ENCODE measurements around the gene NKX2-4. TPM values are rescaled to one million over a fixed set of nuclear protein-coding genes. Genes with fewer than 3 reads are reported as not detected.

NKX2-4 gene
- total and polyA plus RNA-seq, 10 of the 15 experiments (the other 5 are each of a cell fraction or from before 2014, with no cell fraction given) = not detected

GRCh38 chr20:21360705-21361104 lies 36.6 kb downstream of the NKX2-4 start:
- Histone ChIP-seq H3K9me3 (replicated peaks; ENCODE audit: control insufficient read depth, insufficient read depth, low read length) (no peaks in the 10 kb centered on the region), H3K9ac (ENCODE audit: control insufficient read depth, insufficient read depth, low read length) (no peak overlapping the region), H3K27ac (ENCODE audit: control insufficient read depth, insufficient read depth) (no peak overlapping the region), H3K79me2 (ENCODE audit: control insufficient read depth, insufficient read depth, low read length) (no peaks in the 10 kb centered on the region), H3K4me1 (ENCODE audit: control insufficient read depth, insufficient read depth, low read length) (no peaks in the 10 kb centered on the region), H3K36me3 (ENCODE audit: control insufficient read depth in 2 of 2, insufficient read depth in 2 of 2, low read length in 1 of 2) (peaks cover 4 to 14% of the 10 kb centered on the region in 2 experiments), H3K4me2 (ENCODE audit: control insufficient read depth, insufficient read depth) (no peak overlapping the region), H3K27me3 (replicated peaks in 1 of 2; ENCODE audit: control insufficient read depth in 2 of 2, insufficient read depth in 2 of 2, low read length in 1 of 2) (no peaks in the 10 kb centered on the region), H3K4me3 (no peak overlapping the region), H2AFZ (ENCODE audit: control insufficient read depth, low read depth, low read length) (no peak overlapping the region), H4K20me1 (ENCODE audit: control insufficient read depth, insufficient read depth) (no peaks in the 10 kb centered on the region)
- CTCF ChIA-PET = no interaction called here
- POLR2A ChIA-PET = no interaction called here
- ATAC-seq (no peak), DNase-seq (ENCODE audit: low read depth, low spot score) (no peak), FAIRE-seq (no peak)
- SMC1A ChIA-PET (ENCODE audit: uncharacterized antibody, unreplicated experiment) = no interaction called here
- intact Hi-C loops (cut with micrococcal nuclease; ENCODE audit: unreplicated experiment) (loop anchor here (1.0 kb wide), 1 partner anchor 18 kb away; no protein-coding TSS in a partner anchor), in situ Hi-C loops (cut with MboI) (no loop called here)
- TF ChIP-seq E2F4 (IDR thresholded peaks at IDR 0.05; ENCODE audit: low read depth, low read length) (no peak), ZNF217 (IDR thresholded peaks at IDR 0.05) (no peak), DPF2 (IDR thresholded peaks at IDR 0.05) (no peak), ZNF207 (IDR thresholded peaks at IDR 0.05; ENCODE audit: borderline replicate concordance) (no peak), ZNF622 (IDR thresholded peaks at IDR 0.05) (no peak), RAD51 (IDR thresholded peaks at IDR 0.05) (no peak), NFIC (IDR thresholded peaks at IDR 0.05; ENCODE audit: low read depth, low read length) (no peak), CTCF (IDR thresholded peaks at IDR 0.05 in 2 of 3, conservative IDR thresholded peaks at IDR 0.05 in 1 of 3; ENCODE audit: control insufficient read depth in 2 of 3, extremely low read depth in 1 of 3, insufficient read depth in 1 of 3, low read depth in 3 of 3, low read length in 3 of 3) (no peak), CHD2 (IDR thresholded peaks at IDR 0.05; ENCODE audit: borderline replicate concordance, low read depth, low read length) (no peak), PRDM15 (CRISPR knock-in tag; IDR thresholded peaks at IDR 0.05) (no peak), SUPT20H (IDR thresholded peaks at IDR 0.05; ENCODE audit: borderline replicate concordance, control insufficient read depth, low read depth, low read length) (no peak), TARDBP (IDR thresholded peaks at IDR 0.05; ENCODE audit: borderline replicate concordance) (no peak), LARP7 (IDR thresholded peaks at IDR 0.05) (no peak), WRNIP1 (IDR thresholded peaks at IDR 0.05; ENCODE audit: borderline replicate concordance, low read depth, low read length) (no peak), RAD21 (IDR thresholded peaks at IDR 0.05; ENCODE audit: insufficient read depth, low read depth, low read length) (no peak), SRF (IDR thresholded peaks at IDR 0.05; ENCODE audit: low read depth in 2 of 2, low read length in 2 of 2) (no peak), POU2F2 (IDR thresholded peaks at IDR 0.05; ENCODE audit: borderline replicate concordance, low read depth, low read length) (no peak), GABPA (IDR thresholded peaks at IDR 0.05; ENCODE audit: low read depth) (no peak), MYB (IDR thresholded peaks at IDR 0.05; ENCODE audit: borderline replicate concordance, low read depth, low read length) (no peak)
- RAD21 ChIA-PET (ENCODE audit: unreplicated experiment) = interaction anchor here (0.7 kb wide), 1 partner anchor 125 kb away, joined by 3 read pairs; no protein-coding TSS in a partner anchor
- WGBS (ENCODE audit: insufficient coverage, insufficient replicate concordance, low lambda C conversion rate, missing lambda C conversion rate) = 100% methylated on average over 1 of the region's 1 CpG
- BruUV-seq (replicated peaks) = no TSS peak

Measured in GM12878 (cell line).